H1 (cell line): ENCODE data around the gene ZNF773. TPM values are rescaled to one million over a fixed set of nuclear protein-coding genes. Genes with fewer than 3 reads are reported as not detected.

ENCODE experiments used
- CTCF ChIA-PET: fragments of 300-600 bp; sonication (Branson Sonifier 250); formaldehyde crosslinking; loops from one replicate; lab custom pipeline; 2021; ENCODE audit not compliant: partially characterized antibody; lab: Charles Lee
- POLR2A ChIA-PET: fragments of 300-600 bp; sonication (Branson Sonifier 250); formaldehyde crosslinking; loops from one replicate; lab custom pipeline; 2021; ENCODE audit warnings: inconsistent platforms; ENCODE audit not compliant: partially characterized antibody; lab: Charles Lee
- DNase-seq, 2 experiments: peaks; one replicate each; pipeline versions ENCODE4 v3.0.0 to v3.0.0-alpha.2; 2010 to 2022; ENCODE audit warnings: low spot score in 2 of 2, low read depth in 1 of 2, mixed read lengths in 1 of 2
- FAIRE-seq: peaks from 2 replicates; lab custom pipeline; 2011; peaks lifted over from hg19 to GRCh38; lab: Jason Lieb, UNC
- H2AFZ ChIP-seq: 2 replicates; pipeline ENCODE4 v1.8.1; 2012; ENCODE audit warnings: low read length, inconsistent platforms
- H2AK5ac ChIP-seq: 2 replicates; pipeline ENCODE4 v1.6.1; 2013; ENCODE audit warnings: low read depth, low read length
- H2BK120ac ChIP-seq: replicated peaks from 2 replicates; pipeline ENCODE3; 2013; ENCODE audit warnings: low read depth, low read length, inconsistent platforms
- H2BK12ac ChIP-seq: 2 replicates; pipeline ENCODE4 v1.6.1; 2013; ENCODE audit warnings: low read depth, low read length
- H2BK15ac ChIP-seq: 2 replicates; pipeline ENCODE4 v1.6.1; 2013; ENCODE audit warnings: low read length
- H2BK20ac ChIP-seq: 2 replicates; pipeline ENCODE4 v1.6.1; 2013; ENCODE audit warnings: low read length
- H2BK5ac ChIP-seq: 2 replicates; pipeline ENCODE4 v1.6.1; 2013; ENCODE audit warnings: low read depth, low read length
- H3K14ac ChIP-seq: 2 replicates; pipeline ENCODE4 v1.6.1; 2013; ENCODE audit warnings: inconsistent platforms; ENCODE audit not compliant: insufficient read length
- H3K18ac ChIP-seq: 2 replicates; pipeline ENCODE4 v1.6.1; 2013; ENCODE audit warnings: low read length; ENCODE audit errors: extremely low read depth
- H3K23ac ChIP-seq: 2 replicates; pipeline ENCODE4 v1.6.1; 2013; ENCODE audit warnings: inconsistent platforms; ENCODE audit not compliant: insufficient read length
- H3K23me2 ChIP-seq: 2 replicates; pipeline ENCODE4 v1.6.1; 2013; ENCODE audit warnings: low read depth, low read length
- H3K27ac ChIP-seq: 2 replicates; pipeline ENCODE4 v1.6.1; 2011; ENCODE audit warnings: low read depth, low read length, inconsistent platforms
- H3K27me3 ChIP-seq, 4 experiments: replicated peaks in 1 of 4; 1 replicate in 1 of 4; 2 replicates in 3 of 4; pipeline versions ENCODE4 v1.6.1 to v1.8.1; 2011 to 2013; ENCODE audit warnings: low read length in 3 of 4, mild to moderate bottlenecking in 3 of 4, inconsistent platforms in 2 of 4, mixed read lengths in 2 of 4, moderate library complexity in 1 of 4; ENCODE audit not compliant: control insufficient read depth in 3 of 4, insufficient read depth in 3 of 4; ENCODE audit errors: extremely low read depth in 1 of 4
- H3K36me3 ChIP-seq, 4 experiments: 2 replicates each; pipeline versions ENCODE4 v1.6.1 to v1.8.1; 2011 to 2013; ENCODE audit warnings: mild to moderate bottlenecking in 4 of 4, low read length in 3 of 4, moderate library complexity in 2 of 4, control low read depth in 1 of 4, inconsistent platforms in 1 of 4; ENCODE audit not compliant: insufficient read depth in 4 of 4, control insufficient read depth in 2 of 4
- H3K4ac ChIP-seq: replicated peaks from 2 replicates; pipeline ENCODE3; 2013; ENCODE audit warnings: low read length, low read depth, mixed read lengths, inconsistent platforms; ENCODE audit not compliant: insufficient read length
- H3K4me1 ChIP-seq, 4 experiments: replicated peaks in 1 of 4; 1 replicate in 1 of 4; 2 replicates in 3 of 4; pipeline versions ENCODE4 v1.6.1 to v1.8.1; 2011 to 2013; ENCODE audit warnings: low read length in 3 of 4, inconsistent platforms in 2 of 4, mixed read lengths in 1 of 4; ENCODE audit not compliant: insufficient read depth in 4 of 4, control insufficient read depth in 3 of 4
- H3K4me2 ChIP-seq, 2 experiments: 2 replicates each; pipeline versions ENCODE4 v1.6.1 to v1.8.1; 2011 to 2013; ENCODE audit warnings: low read depth in 2 of 2, low read length in 2 of 2, control low read depth in 1 of 2, inconsistent platforms in 1 of 2, mild to moderate bottlenecking in 1 of 2; ENCODE audit not compliant: insufficient read depth in 1 of 2
- H3K4me3 ChIP-seq, 4 experiments: fragments of 200-600, 300-600 bp in 1 of 4; sonication (generic), shearing (Covaris generic), sonication (Bioruptor Twin) in 1 of 4; 2 replicates each; pipeline versions ENCODE4 v1.5.1 to v1.8.1; 2011 to 2016; ENCODE audit warnings: low read length in 4 of 4, low read depth in 3 of 4, control low read depth in 2 of 4, inconsistent platforms in 2 of 4, mild to moderate bottlenecking in 2 of 4, mixed read lengths in 1 of 4, moderate library complexity in 1 of 4; ENCODE audit not compliant: insufficient read depth in 2 of 4; ENCODE audit errors: extremely low read depth in 1 of 4
- H3K56ac ChIP-seq: replicated peaks from 2 replicates; pipeline ENCODE3; 2013; ENCODE audit warnings: low read depth, mild to moderate bottlenecking, mixed read lengths, low read length, inconsistent platforms; ENCODE audit not compliant: insufficient read length
- H3K79me1 ChIP-seq: 2 replicates; pipeline ENCODE4 v1.6.1; 2013; ENCODE audit warnings: low read depth, low read length, control low read depth
- H3K79me2 ChIP-seq, 2 experiments: 2 replicates each; pipeline versions ENCODE4 v1.6.1 to v1.8.1; 2012 to 2013; ENCODE audit warnings: low read length in 2 of 2, mild to moderate bottlenecking in 2 of 2, inconsistent platforms in 1 of 2; ENCODE audit not compliant: insufficient read depth in 2 of 2, control insufficient read depth in 1 of 2
- H3K9ac ChIP-seq, 4 experiments: replicated peaks in 1 of 4; 1 replicate in 1 of 4; 2 replicates in 3 of 4; pipeline versions ENCODE4 v1.6.1 to v1.8.1; 2011 to 2013; ENCODE audit warnings: low read depth in 3 of 4, low read length in 3 of 4, control low read depth in 2 of 4, mild to moderate bottlenecking in 2 of 4, moderate library complexity in 2 of 4, inconsistent platforms in 1 of 4; ENCODE audit errors: extremely low read depth in 1 of 4
- H3K9me3 ChIP-seq, 2 experiments: 2 replicates each; pipeline versions ENCODE4 v1.6.1 to v1.8.1; 2012 to 2013; ENCODE audit warnings: mild to moderate bottlenecking in 2 of 2, moderate library complexity in 2 of 2, control low read depth in 1 of 2, inconsistent platforms in 1 of 2, low read depth in 1 of 2, low read length in 1 of 2, mixed read lengths in 1 of 2; ENCODE audit not compliant: insufficient read depth in 2 of 2
- H4K20me1 ChIP-seq, 2 experiments: replicated peaks in 1 of 2; 2 replicates each; pipeline versions ENCODE3 to v1.8.1; 2011 to 2013; ENCODE audit warnings: inconsistent platforms in 2 of 2, low read length in 2 of 2, mild to moderate bottlenecking in 1 of 2; ENCODE audit not compliant: insufficient read depth in 2 of 2, control insufficient read depth in 1 of 2
- H4K5ac ChIP-seq: 2 replicates; pipeline ENCODE4 v1.6.1; 2013; ENCODE audit warnings: low read length, low read depth, mixed read lengths, inconsistent platforms; ENCODE audit not compliant: insufficient read length
- H4K8ac ChIP-seq: 2 replicates; pipeline ENCODE4 v1.8.0; 2013; ENCODE audit warnings: mild to moderate bottlenecking, moderate library complexity, low read length, inconsistent platforms; ENCODE audit not compliant: insufficient read depth; ENCODE audit errors: extremely low read depth
- H4K91ac ChIP-seq: replicated peaks from 2 replicates; pipeline ENCODE3; 2013; ENCODE audit warnings: low read length, mixed read lengths, inconsistent platforms; ENCODE audit not compliant: insufficient read length
- EGR1 ChIP-seq: IDR thresholded peaks from 2 replicates; pipeline ENCODE4 v1.6.1; 2011; ENCODE audit warnings: low read depth, low read length, borderline replicate concordance
- JUND ChIP-seq: IDR thresholded peaks from 2 replicates; pipeline ENCODE4 v1.6.1; 2011; ENCODE audit warnings: mild to moderate bottlenecking, improper control_type of control experiment, low read length
- KDM5A ChIP-seq: fragments of 200-600 bp; IDR thresholded peaks from 2 replicates; pipeline ENCODE4 v1.7.1; 2012; ENCODE audit warnings: mild to moderate bottlenecking, low read length, inconsistent platforms, mixed read lengths
- NRF1 ChIP-seq: IDR thresholded peaks from 2 replicates; pipeline ENCODE4 v1.6.1; 2011; ENCODE audit warnings: mild to moderate bottlenecking, low read depth, low read length, improper control_type of control experiment
- POLR2A ChIP-seq, 2 experiments: IDR thresholded peaks; 1 replicate in 1 of 2; 2 replicates in 1 of 2; pipeline ENCODE4 v1.6.1; 2011; ENCODE audit warnings: low read depth in 2 of 2, low read length in 2 of 2, mild to moderate bottlenecking in 2 of 2; ENCODE audit errors: control extremely low read depth in 1 of 2
- POU5F1 ChIP-seq: IDR thresholded peaks from 2 replicates; pipeline ENCODE4 v1.6.1; 2011; ENCODE audit warnings: low read depth, mild to moderate bottlenecking, low read length, moderate library complexity
- RAD21 ChIP-seq, 2 experiments: IDR thresholded peaks in 1 of 2; conservative IDR thresholded peaks in 1 of 2; 2 replicates each; pipeline ENCODE4 v1.6.1; 2011; ENCODE audit warnings: low read depth in 2 of 2, low read length in 2 of 2, improper control_type of control experiment in 1 of 2, inconsistent platforms in 1 of 2, mild to moderate bottlenecking in 1 of 2, moderate library complexity in 1 of 2
- RBBP5 ChIP-seq: IDR thresholded peaks from 2 replicates; pipeline ENCODE4 v1.7.1; 2012; ENCODE audit warnings: low read depth, mild to moderate bottlenecking, inconsistent platforms, low read length, moderate library complexity, borderline replicate concordance
- SIN3A ChIP-seq, 2 experiments: IDR thresholded peaks in 1 of 2; conservative IDR thresholded peaks in 1 of 2; 2 replicates each; pipeline ENCODE4 v1.6.1; 2011 to 2012; ENCODE audit warnings: low read length in 2 of 2, improper control_type of control experiment in 1 of 2, low read depth in 1 of 2, mild to moderate bottlenecking in 1 of 2
- SIRT6 ChIP-seq: IDR thresholded peaks from one replicate; pipeline ENCODE4 v1.7.1; 2012; ENCODE audit warnings: low read length, inconsistent platforms
- SIX5 ChIP-seq: IDR thresholded peaks from 2 replicates; pipeline ENCODE4 v1.6.1; 2011; ENCODE audit warnings: mild to moderate bottlenecking, low read depth, low read length
- SRF ChIP-seq: IDR thresholded peaks from 2 replicates; pipeline ENCODE4 v1.6.1; 2011; ENCODE audit warnings: mild to moderate bottlenecking, low read depth, low read length, moderate library complexity
- TAF7 ChIP-seq: optimal IDR thresholded peaks from 2 replicates; pipeline ENCODE3; 2011; ENCODE audit warnings: low read depth, mild to moderate bottlenecking, inconsistent platforms, low read length, moderate library complexity, borderline replicate concordance
- USF2 ChIP-seq: IDR thresholded peaks from 2 replicates; pipeline ENCODE4 v1.6.1; 2011; ENCODE audit warnings: low read length, improper control_type of control experiment
- WGBS, 2 experiments: shearing (Covaris generic) in 1 of 2; methylation state at CpG; one replicate each; pipeline versions ENCODE4 v1.1.6 to v1.1.7; 2013 to 2015; ENCODE audit warnings: low lambda C conversion rate in 2 of 2, mixed read lengths in 2 of 2, inconsistent platforms in 1 of 2, low coverage in 1 of 2, missing lambda C conversion rate in 1 of 2; ENCODE audit not compliant: insufficient replicate concordance in 2 of 2, insufficient coverage in 1 of 2, insufficient read length in 1 of 2; ENCODE audit errors: extremely low coverage in 1 of 2, missing lambda C conversion rate in 1 of 2; 5-methylcytosine and 5-hydroxymethylcytosine counted together
- polyA plus RNA-seq, 7 experiments: library from polyadenylated mRNA; depleted of rRNA in 3 of 7; stranded (reverse) in 5 of 7; unstranded in 2 of 7; fragments of >200 nt in 5 of 7; fragments of 200-250 nt in 2 of 7; gene quantifications; 1 replicate in 5 of 7; 2 replicates in 1 of 7; 4 replicates in 1 of 7; pipeline versions ENCODE4 v1.2.1 to v1.2.3, GENCODE V29; 2011 to 2013; ENCODE audit warnings: missing spikeins in 2 of 7, mixed read lengths in 2 of 7
- total RNA-seq: library from RNA; stranded (reverse); fragmentation: NEBNext Ultra II Directional; extraction: Animal tissue kit (Norgen Biotek cat#: 25700); gene quantifications from 2 replicates; pipeline ENCODE4 v1.2.1, GENCODE V29; 2021

The ZNF773 gene
- total and polyA plus RNA-seq, 2 of the 8 experiments (the other 6 are each of a cell fraction or from before 2014, with no cell fraction given): 4.2 to 8.3 TPM

GRCh38 chr19:57512845-57513244, 13.1 kb downstream of the ZNF773 start:
- Histone ChIP-seq H2AK5ac (no peak overlapping the region), H3K79me2 (no peaks in the 10 kb centered on the region), H4K20me1 (no peaks in the 10 kb centered on the region), H2BK20ac (no peak overlapping the region), H3K23ac (no peak overlapping the region), H3K36me3 (peaks cover 0 to 15% (median 4%) of the 10 kb centered on the region in 4 experiments; a peak in 4 of 8 replicates), H3K56ac (no peak overlapping the region), H3K23me2 (no peaks in the 10 kb centered on the region), H3K14ac (no peak overlapping the region), H3K27ac (no peak overlapping the region), H3K9ac (no peak overlapping the region), H2BK5ac (no peak overlapping the region), H3K4ac (no peak overlapping the region), H2BK15ac (no peak overlapping the region), H3K4me2 (no peak overlapping the region), H3K27me3 (no peaks in the 10 kb centered on the region), H4K5ac (no peak overlapping the region), H3K18ac (no peak overlapping the region), H2BK120ac (no peak overlapping the region), H4K8ac (no peak overlapping the region), H4K91ac (no peak overlapping the region), H2BK12ac (no peak overlapping the region), H2AFZ (no peak overlapping the region), H3K4me3 (no peak overlapping the region), H3K9me3 (peaks cover 15 to 22% of the 10 kb centered on the region in 2 experiments), H3K4me1 (no peaks in the 10 kb centered on the region), H3K79me1 (no peaks in the 10 kb centered on the region)
- POLR2A ChIA-PET: no interaction called here
- CTCF ChIA-PET: no interaction called here
- 91% methylated on average over 6 of the region's 6 CpGs; no CpG with 5 or more reads in 1 of the 2 experiments for WGBS, 2 experiments
- DNase-seq (no peak), FAIRE-seq (no peak)
- TF ChIP-seq SIN3A (conservative IDR thresholded peaks at IDR 0.05 in 1 of 2, IDR thresholded peaks at IDR 0.05 in 1 of 2; ENCODE audit: low read depth in 1 of 2, low read length in 2 of 2) (no peak), RBBP5 (no peak), EGR1 (no peak), NRF1 (no peak), RAD21 (IDR thresholded peaks at IDR 0.05 in 1 of 2, conservative IDR thresholded peaks at IDR 0.05 in 1 of 2; ENCODE audit: low read depth in 2 of 2, low read length in 2 of 2) (no peak), SIRT6 (no peak), POU5F1 (no peak), JUND (no peak), KDM5A (no peak), TAF7 (no peak), SRF (no peak), USF2 (no peak), SIX5 (no peak), POLR2A (IDR thresholded peaks at IDR 0.05; ENCODE audit: control extremely low read depth in 1 of 2, low read depth in 2 of 2, low read length in 2 of 2) (no peak)
